Measurements from ENCODE around the gene RNF40.

Gene RNF40

DNA sequence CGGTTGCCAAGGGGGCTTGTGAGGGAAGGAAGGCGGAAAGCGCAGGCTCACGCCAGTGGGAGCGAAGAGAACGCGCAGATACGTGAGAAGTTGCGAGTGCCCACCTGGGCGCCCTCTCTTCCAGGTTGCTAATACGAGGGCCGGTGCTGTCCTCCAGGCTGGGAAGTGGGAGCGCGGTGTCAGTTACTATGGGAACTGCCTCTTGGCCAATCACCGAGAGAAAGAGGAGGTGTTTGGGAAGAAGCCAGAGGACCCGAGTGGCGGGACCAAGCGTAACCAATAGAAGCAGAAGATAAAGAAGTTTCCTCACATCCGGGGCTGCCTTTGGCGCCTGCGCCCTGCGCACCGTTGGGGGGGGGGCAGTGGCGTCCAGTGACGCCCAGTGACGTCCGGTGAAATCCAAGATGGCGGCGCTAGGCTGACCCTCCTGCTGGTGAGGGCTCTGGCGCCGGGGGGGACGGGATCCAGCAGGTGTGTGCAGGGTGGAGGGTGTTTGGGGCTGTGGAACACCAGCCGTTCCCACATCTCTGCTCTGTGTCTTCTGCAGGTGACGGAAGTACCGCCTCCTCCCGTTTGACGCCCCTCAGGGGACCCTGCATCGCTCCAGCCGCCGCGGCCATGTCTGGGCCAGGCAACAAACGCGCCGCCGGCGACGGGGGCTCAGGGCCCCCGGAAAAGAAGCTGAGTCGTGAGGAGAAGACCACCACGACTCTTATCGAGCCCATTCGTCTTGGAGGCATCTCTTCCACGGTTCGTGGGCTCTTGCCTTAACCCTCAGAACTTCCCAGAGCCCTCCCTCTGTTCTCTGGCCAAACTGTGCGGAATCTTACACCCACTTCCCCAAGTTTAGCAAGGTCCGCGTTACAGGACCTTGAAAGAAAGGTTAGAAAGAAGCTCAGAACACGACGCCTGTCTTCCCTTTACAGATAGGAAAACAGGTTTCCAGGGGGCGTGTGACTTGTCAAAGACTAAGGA lies at the start of gene RNF40, which contains the start of gene CFAP119:
Gene RNF40, plus strand, starts transcription at position 395 of the 975 bp plus-strand sequence. Its CDS starts 224 bp downstream, at position 619.
Gene CFAP119, minus strand, starts transcription at position 135 of the 975 bp plus-strand sequence. CDS start 314 bp downstream, outside the sequence.
- DNase-seq = peak; percentile 93

GRCh38 chr16:30715750-30716445 lies 46.2 kb upstream of the RNF40 start:
- DNase-seq = no peak

DNA sequence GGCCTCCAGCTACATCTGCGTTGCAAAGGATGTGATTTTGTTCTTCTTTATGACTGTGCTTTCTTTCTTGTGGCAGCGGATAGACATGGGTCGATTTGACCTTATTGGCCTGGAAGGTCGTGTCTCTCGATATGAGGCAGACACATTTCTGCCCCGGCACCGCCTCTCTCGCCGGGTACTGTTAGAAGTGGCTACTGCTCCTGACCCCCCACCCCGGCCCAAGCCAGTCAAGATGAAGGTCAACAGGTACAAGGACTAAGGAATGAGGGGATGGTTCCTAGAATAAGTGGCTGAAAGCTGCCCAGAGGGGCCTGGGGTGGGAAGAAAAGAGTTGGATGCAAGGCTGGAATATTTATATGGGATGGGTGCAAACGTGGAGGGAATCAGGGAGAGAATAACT lies 42.0 kb upstream of the RNF40 start:
- DNase-seq = no peak

GRCh38 chr16:30720694-30721093 lies 41.4 kb upstream of the RNF40 start:
- DNase-seq = no peak

GRCh38 chr16:30721167-30721566 lies 41.0 kb upstream of the RNF40 start:
- DNase-seq = no peak

DNA sequence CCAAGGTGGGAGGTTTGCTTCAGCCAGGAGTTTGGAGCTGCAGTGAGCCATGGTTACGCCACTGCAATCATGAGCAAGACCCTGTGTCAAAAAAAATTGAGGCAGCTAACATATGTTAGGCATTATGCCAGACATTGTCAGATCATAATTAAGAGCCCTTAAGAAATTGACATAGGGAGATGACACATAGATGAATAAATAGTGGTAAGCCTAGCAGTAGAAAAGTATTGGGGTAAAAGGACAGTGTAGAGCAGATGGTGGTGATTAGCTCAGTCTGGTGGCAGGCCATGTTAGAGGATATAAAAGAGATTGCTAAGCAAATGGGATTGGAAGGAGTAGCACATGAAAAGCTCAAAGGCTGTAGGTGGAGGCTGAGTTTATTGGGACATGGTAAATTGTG lies 40.5 kb upstream of the RNF40 start:
- no peak for DNase-seq

GRCh38 chr16:30722443-30722842 lies 39.7 kb upstream of the RNF40 start:
- DNase-seq = no peak

GRCh38 chr16:30722916-30723315 lies 39.2 kb upstream of the RNF40 start:
- DNase-seq = no peak

- no peak for DNase-seq
Measured at GRCh38 chr16:30723725-30724355, 38.3 kb upstream of the RNF40 start.

DNA sequence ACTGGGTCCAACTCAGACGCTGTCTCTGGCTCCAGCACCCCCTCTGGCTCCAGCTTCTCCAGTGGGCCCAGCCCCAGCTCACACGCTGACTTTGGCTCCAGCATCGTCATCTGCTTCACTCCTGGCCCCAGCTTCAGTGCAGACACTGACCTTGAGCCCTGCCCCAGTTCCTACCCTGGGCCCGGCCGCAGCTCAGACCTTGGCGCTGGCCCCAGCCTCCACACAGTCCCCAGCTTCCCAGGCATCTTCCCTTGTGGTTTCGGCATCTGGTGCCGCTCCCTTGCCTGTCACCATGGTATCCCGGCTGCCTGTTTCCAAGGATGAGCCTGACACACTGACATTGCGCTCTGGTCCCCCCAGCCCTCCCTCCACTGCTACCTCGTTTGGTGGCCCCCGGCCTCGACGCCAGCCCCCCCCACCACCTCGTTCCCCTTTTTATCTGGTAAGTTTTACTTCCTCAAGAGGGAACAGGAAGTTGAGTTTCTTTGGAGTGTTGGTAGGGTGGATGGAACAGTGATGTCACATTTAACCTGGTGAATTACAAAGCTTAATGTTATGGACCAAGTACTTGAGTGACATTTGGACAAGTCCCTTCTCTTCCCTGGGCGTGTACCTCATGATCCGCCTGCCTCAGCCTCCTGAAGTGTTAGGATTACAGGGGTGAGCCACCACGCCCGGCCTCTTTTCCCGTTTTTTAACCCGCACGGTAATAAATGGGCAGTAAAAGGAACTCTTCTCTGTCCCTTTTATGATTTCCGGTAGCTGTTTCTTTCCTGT lies 37.3 kb upstream of the RNF40 start:
- no peak for DNase-seq

DNA sequence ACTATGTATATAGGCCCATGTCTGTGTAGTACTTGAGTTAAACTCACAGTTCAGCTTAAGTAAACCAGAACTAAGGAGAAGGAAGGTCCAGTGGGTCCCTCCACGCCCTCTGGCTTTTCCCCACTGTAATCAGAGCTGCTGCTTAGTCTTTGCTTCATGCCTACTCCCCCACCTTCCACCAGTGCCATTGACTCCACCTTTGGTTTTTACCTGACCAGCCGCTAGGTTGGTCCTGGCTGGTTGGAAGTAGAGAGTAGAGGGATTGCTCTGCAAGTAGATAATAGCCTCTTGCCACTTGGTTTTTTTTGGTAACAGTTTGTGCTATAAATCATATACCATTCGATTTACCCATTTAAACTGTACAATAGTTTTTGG lies 36.7 kb upstream of the RNF40 start:
- no peak for DNase-seq

DNA sequence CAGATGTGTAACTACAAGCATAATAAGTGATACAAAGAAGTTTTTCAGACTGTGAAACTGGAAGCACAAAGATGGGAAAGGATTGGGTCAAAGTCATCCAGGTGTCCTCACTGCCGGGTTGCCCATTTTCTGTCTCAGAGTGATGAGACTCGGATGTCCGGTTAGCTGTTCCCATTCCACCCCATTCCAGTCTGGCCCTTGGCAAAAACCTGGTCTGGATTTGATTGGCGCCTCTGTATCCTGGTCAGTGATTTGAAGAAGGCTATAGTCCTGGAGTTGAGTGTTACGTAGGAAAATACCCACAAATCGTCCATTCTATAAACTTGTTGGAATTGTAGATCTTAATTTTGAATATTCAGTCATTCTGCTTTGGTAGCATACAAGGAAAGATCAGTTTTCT lies 33.8 kb upstream of the RNF40 start:
- DNase-seq = no peak

DNA sequence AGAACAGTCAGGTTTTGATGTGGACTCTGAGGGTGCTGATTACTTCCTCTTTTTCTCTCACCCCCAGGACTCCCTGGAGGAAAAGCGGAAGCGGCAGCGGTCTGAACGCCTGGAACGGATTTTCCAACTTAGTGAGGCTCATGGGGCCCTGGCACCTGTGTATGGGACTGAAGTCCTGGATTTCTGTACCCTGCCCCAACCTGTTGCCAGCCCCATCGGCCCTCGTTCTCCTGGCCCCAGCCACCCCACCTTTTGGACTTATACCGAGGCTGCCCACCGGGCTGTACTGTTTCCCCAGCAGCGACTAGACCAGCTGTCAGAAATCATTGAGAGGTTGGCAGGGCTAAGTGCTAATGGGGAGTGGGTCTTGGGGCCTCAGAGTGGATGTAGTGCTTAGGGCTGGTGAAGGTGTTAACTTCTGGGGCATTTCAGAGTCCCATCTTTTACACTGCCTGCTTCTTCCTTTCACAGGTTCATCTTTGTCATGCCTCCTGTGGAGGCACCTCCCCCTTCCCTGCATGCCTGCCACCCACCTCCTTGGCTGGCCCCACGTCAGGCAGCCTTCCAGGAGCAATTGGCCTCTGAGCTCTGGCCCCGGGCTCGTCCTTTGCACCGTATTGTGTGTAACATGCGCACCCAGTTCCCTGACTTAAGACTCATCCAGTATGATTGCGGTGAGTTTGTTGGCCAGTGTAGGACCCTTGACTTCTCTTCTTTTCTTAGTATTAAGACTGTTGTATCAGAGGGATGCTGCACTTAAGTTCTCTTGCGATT lies 33.0 kb upstream of the RNF40 start:
- no peak for DNase-seq

DNA sequence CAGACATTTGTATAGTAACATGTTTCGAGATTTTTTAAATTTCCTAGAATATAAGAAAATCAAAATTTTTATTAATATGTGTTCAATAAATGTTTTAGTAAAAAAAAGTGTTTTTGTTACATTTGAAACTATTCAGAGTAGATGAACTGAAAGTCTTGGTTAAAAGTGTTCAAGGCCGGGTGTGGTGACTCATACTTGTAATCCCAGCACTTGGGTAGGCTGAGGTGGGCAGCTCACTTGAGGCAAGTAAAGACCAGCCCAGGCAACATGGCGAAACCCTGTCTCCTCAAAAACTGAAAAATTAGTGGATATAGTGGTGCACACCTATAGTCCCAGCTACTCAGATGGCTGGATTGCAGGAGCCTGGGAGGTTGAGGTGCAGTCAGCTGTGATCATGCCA lies 30.7 kb upstream of the RNF40 start:
- DNase-seq = no peak

- DNase-seq = no peak
Measured at GRCh38 chr16:30736995-30737793, 24.9 kb upstream of the RNF40 start.

- no peak for DNase-seq
Measured at GRCh38 chr16:30737794-30738648, 24.1 kb upstream of the RNF40 start.

GRCh38 chr16:30738984-30739951 lies 22.9 kb upstream of the RNF40 start:
- no peak for DNase-seq

GRCh38 chr16:30740364-30741251 lies 21.5 kb upstream of the RNF40 start:
- DNase-seq = no peak

Data from NK-92 treated with Interleukin-12 subunit alpha and Interleukin-12 subunit beta, amount 100 ng/mL, for 24 hours (cell line).